BJ (cell line): Measurements from ENCODE around the gene MISP3. TPM values are rescaled to one million over a fixed set of nuclear protein-coding genes. Genes with fewer than 3 reads are reported as not detected.
A peak's percentile ranks its signal among the peaks of the same experiment; 100 is the strongest.

ENCODE experiments used
- CTCF ChIA-PET: fragments of 350-600 bp; formaldehyde crosslinking; extraction: SDS; loops from one replicate; lab custom pipeline; 2021; ENCODE audit warnings: antibody characterized with exemption, inconsistent platforms; lab: Yijun Ruan, JAX
- POLR2A ChIA-PET: fragments of 300-600 bp; sonication (Branson Sonifier 250); formaldehyde crosslinking; extraction: SDS; loops from one replicate; lab custom pipeline; 2021; ENCODE audit warnings: antibody characterized with exemption; lab: Charles Lee
- DNase-seq: peaks from one replicate; pipeline ENCODE4 v3.0.0-alpha.2; 2011; ENCODE audit warnings: low read depth
- H3K27me3 ChIP-seq: 2 replicates; pipeline ENCODE4 v1.6.0; 2011; ENCODE audit warnings: low read length; ENCODE audit not compliant: control insufficient read depth, insufficient read depth
- H3K36me3 ChIP-seq: 2 replicates; pipeline ENCODE4 v1.5.1; 2011; ENCODE audit warnings: low read length; ENCODE audit not compliant: control insufficient read depth, insufficient read depth
- H3K4me3 ChIP-seq: 2 replicates; pipeline ENCODE4 v1.5.1; 2011; ENCODE audit warnings: low read depth, mild to moderate bottlenecking, control low read depth, low read length
- CTCF ChIP-seq: IDR thresholded peaks from 2 replicates; pipeline ENCODE4 v1.5.1; 2011; ENCODE audit warnings: low read depth, mild to moderate bottlenecking, control low read depth, inconsistent platforms, low read length, moderate library complexity; ENCODE audit not compliant: insufficient read depth
- polyA plus RNA-seq: library from polyadenylated mRNA; depleted of rRNA; stranded (reverse); fragments of >200 nt; gene quantifications from 2 replicates; pipeline ENCODE4 v1.2.3, GENCODE V29; 2011

MISP3 gene
- polyA plus RNA-seq, 1 experiment, result 0.58 TPM

- Histone ChIP-seq H3K27me3 (no peaks in the 10 kb centered on the region), H3K4me3 (peak overlapping the region; percentile 85), H3K36me3 (no peaks in the 10 kb centered on the region)
- POLR2A ChIA-PET, result interaction anchor here (0.6 kb wide), 1 partner anchor 60 kb away, joined by 3 read pairs; no protein-coding TSS in a partner anchor
- TF ChIP-seq CTCF, result no peak
- no peak for DNase-seq
- CTCF ChIA-PET, result interaction anchor here (1.0 to 2.0 kb wide), 7 partner anchors 9 to 236 kb away, joined by 3 to 11 read pairs (median 4); partner anchors contain the start of genes ASF1B and IL27RA
Observed at GRCh38 chr19:14116918-14117578, 44.5 kb downstream of the MISP3 start.

- Histone ChIP-seq H3K4me3 (peak within 1 kb of the TSS; percentile 85), H3K36me3 (no peaks in the 10 kb centered on the region), H3K27me3 (no peaks in the 10 kb centered on the region)
- ChIA-PET CTCF (interaction anchor here (1.0 to 1.3 kb wide), 4 partner anchors 11 to 86 kb away, joined by 3 to 4 read pairs (median 4); partner anchors contain the start of gene IL27RA), POLR2A (no interaction called here)
- peak; percentile 92 for DNase-seq
- TF ChIP-seq CTCF, result no peak
Observed at GRCh38 chr19:14117668-14118164, 45.1 kb downstream of the MISP3 start, which contains the start of gene PRKACA. PRKACA (minus strand) TSS chr19:14117762; CDS start chr19:14117547, 215 bp downstream.

- ChIA-PET POLR2A (no interaction called here), CTCF (interaction anchor here (1.0 to 1.3 kb wide), 5 partner anchors 11 to 45 kb away, joined by 3 to 4 read pairs (median 4); partner anchors contain the start of genes ASF1B and MISP3)
- no peak for TF ChIP-seq CTCF
- peak; percentile 41 for DNase-seq
- no peaks in the 10 kb centered on the region for H3K36me3 ChIP-seq
- H3K27me3 ChIP-seq, result no peaks in the 10 kb centered on the region
- peak overlapping the region; percentile 44 for H3K4me3 ChIP-seq
Observed at GRCh38 chr19:14118165-14119051, 45.8 kb downstream of the MISP3 start.

GRCh38 chr19:14119146-14119545, 46.6 kb downstream of the MISP3 start:
- no peak for TF ChIP-seq CTCF
- ChIA-PET CTCF (interaction anchor here (1.0 to 1.3 kb wide), 2 partner anchors 18 to 46 kb away, joined by 3 to 4 read pairs; partner anchors contain the start of genes ASF1B and MISP3), POLR2A (no interaction called here)
- no peaks in the 10 kb centered on the region for H3K27me3 ChIP-seq
- no peak for DNase-seq
- H3K36me3 ChIP-seq, result no peaks in the 10 kb centered on the region
- H3K4me3 ChIP-seq, result peak overlapping the region; percentile 4; the same call in 1 of the 2 replicates
